NCI-H82 treated with DMSO at 0.1 percent for 48 hours (cell line): ENCODE measurements around the gene C1orf56.

Source experiments
- DNase-seq: peaks from one replicate; lab custom pipeline; 2025; ENCODE audit not compliant: unreplicated experiment; lab: John Stamatoyannopoulos, UW

The C1orf56 gene, protein sequence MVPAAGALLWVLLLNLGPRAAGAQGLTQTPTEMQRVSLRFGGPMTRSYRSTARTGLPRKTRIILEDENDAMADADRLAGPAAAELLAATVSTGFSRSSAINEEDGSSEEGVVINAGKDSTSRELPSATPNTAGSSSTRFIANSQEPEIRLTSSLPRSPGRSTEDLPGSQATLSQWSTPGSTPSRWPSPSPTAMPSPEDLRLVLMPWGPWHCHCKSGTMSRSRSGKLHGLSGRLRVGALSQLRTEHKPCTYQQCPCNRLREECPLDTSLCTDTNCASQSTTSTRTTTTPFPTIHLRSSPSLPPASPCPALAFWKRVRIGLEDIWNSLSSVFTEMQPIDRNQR

DNA sequence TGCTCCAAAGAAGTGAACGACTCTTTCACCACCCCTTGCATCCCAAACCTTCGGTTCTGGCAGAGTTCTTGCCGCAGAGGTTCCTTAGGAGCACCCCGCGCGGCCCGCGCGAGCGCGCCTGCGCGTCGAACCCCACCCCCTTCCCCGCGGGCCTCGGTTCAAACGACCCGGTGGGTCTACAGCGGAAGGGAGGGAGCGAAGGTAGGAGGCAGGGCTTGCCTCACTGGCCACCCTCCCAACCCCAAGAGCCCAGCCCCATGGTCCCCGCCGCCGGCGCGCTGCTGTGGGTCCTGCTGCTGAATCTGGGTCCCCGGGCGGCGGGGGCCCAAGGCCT lies at the start of gene C1orf56:
Gene C1orf56 (plus strand): TSS at position 161 of the 334 bp plus-strand sequence. CDS start 97 bp downstream, at position 258.
- DNase-seq: peak; percentile 59

DNA sequence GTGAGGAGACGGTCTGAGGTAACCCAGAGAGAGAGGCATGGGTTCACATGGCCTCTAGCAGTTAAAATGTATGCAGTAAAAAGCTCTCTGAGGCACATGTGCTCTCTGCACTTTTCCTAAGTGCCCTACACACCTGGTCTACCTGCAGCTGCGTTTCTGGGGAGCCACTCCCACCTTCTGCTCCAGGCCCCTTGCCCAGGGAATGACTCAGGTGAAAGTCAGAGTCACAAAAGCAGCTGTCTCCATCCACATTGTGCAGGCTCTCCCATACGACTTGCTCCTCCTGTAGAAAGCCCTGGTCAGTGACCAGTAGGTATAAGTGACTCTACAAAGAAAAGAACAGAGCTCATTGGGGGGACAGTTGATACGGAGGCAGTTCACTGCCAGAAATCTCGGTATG lies 49.6 kb upstream of the C1orf56 start:
- no peak for DNase-seq

DNA sequence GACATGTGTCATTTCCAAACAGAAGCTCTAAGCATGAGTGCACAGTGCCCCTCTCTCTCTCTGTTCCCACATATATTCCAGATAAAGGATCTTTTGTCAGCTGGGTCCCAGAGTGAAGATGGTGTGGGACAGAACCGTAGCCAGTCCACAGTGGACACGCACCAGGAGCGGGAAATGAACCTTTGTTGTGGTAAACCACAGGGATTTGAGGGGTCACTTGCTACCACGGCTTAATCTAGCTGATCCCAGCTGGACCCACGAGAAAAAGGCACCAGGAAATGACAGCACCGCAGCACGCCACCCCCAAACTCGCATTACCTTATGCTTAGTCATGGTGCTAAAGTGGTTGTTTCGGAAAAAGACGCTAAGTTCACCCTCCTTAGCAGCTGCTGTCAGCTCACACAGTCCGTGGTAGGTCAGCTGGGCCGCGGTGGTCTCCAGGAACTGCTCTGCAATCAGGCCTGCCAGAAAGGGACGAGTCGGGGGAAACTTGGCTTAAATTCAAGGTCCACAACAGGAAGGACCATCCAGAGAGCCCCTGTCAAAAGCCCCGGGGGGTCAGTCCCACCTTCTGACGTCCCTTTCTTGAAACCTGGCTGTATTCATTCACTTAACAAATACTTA lies 48.4 kb upstream of the C1orf56 start:
- DNase-seq: no peak

DNA sequence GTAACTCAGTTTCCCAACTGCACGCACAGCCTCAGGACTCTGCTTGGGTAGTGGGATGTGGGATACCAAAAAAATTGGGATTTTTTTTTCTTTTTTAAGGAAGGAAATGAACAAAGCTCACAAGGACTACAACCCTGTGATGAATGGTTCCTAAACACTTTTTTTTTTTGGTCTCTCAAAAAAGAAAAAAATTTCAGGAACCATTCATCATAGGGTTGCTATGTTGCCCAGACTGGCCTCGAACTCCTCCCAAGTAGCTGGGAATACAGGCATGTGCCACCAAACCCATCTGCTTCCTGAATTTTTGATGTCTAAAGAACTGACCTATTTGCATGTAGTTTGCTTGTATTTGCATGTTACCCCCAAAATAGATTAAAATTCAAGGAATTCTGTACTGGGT lies 47.6 kb upstream of the C1orf56 start:
- DNase-seq: no peak

DNA sequence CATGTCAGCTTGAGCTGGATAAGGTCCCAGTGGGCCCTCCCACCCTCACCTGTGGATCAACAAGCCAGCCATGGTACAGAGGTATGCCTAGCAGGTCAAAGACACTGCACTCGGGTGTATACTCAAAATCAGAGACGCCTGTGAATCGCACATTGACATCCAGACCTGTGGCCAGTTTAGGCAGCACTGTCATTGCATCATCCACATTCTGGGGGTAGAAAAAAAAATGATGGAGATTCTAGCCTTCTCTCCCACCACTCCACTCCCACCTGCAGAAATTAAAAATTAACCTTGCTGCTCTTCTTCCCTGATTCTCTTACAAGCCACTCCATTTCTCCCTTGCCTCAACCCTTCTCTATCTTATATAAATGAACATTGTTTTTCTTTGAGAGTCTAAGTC lies 47.1 kb upstream of the C1orf56 start:
- no peak for DNase-seq

DNA sequence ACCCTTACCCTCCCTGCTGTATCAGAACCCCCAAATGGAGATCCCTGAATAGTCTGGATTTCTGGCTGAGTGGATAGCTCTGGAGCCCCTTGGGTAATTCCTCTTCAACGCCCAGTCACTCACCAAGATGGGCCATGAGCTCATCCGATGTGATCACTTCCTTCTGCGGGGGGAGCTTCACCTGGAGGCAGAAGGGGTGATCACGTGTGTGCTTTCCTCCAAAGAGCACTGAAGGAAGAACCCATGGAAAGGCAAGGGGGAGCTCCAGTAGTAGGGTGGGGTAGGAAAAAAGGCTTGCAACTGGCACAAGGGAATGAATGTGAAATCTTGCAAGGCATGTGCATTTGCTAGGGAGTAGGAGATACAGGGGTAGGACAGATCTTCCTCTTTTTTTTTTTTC lies 45.9 kb upstream of the C1orf56 start:
- no peak for DNase-seq

DNA sequence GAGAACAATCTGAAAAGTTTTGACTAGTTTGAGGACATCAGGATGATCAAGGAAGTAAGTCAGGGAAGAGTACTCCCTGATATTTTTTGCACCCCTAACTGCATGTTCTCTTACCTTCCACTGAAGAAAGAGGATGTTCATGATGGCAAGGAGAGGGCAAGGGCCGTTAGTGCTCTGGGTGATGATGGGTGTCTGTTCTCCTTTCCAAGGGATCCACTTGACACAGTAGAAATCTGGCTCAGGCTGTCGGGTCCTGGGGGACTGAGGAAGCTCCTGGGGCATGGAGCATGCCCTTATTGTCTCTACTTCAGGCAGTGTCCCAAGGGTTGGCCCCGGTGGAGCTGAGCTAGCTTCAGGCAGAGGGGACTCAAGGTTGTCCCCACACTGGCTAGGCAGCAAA lies 45.5 kb upstream of the C1orf56 start:
- DNase-seq: no peak

DNA sequence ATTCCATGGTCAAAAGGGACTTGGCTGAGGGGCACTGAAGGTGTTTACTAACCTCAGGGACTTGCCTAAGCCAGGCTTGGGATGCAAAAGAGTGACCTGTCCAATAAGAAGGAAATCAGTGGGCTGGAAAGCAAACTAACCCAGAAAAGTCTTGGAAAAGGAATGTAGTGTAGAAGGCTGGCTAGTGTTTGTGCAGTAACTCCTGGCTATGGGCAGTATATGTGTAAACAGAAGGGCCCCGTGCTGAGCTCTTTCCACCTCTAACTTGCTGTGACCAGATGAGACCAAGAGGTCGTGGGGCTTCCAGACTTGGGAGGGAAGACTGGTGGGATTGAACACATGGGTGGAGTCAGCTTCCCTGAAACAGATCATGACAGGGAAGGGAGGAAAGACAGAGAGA lies 44.9 kb upstream of the C1orf56 start:
- no peak for DNase-seq

DNA sequence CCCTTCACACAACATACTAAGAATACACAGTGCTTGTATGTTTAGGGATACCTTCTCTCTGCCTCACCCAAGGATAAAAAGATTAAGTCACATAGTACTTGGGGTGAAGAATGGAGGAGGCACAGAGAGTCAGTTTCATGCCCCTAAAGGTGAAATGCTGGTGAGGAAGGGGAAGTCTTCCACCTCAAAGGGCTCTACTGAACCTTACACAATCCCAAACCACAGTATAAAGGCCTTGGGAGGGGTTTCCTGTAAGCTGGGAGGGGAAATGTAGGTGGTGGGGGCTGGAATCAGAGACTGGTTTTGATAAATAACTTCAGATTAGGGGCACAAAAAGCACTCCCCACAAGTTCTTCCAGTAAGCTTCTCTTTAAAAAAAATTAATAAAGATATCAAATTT lies 44.4 kb upstream of the C1orf56 start:
- DNase-seq: no peak

DNA sequence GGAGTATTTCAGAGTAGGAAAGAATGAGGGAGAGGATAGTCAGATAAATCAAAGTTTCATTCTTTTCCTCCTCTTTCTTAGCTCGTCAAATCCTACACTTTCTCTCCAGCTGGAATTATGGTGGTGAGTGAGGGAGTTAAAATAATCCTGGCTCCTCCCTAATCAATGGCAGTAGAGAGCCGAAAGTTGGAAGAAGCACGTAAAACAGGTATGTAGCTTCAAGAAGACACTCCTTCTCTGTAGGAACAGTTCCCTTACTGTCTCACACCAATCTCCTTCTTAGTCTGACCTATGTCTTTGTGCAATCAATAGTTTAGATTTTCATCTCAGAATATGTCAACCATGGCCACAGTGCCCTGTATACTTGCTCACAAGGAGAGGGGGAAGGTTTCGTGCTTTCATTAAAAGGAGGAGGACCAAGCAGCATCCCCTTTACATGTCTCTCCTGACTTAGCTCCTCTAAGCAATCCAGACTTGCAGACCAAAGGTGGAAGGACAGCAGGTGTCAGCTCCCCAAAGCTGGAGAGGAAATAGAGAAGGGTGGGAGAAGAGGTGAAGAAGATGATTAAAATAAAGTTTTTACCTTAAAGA lies 41.7 kb upstream of the C1orf56 start:
- no peak for DNase-seq

DNA sequence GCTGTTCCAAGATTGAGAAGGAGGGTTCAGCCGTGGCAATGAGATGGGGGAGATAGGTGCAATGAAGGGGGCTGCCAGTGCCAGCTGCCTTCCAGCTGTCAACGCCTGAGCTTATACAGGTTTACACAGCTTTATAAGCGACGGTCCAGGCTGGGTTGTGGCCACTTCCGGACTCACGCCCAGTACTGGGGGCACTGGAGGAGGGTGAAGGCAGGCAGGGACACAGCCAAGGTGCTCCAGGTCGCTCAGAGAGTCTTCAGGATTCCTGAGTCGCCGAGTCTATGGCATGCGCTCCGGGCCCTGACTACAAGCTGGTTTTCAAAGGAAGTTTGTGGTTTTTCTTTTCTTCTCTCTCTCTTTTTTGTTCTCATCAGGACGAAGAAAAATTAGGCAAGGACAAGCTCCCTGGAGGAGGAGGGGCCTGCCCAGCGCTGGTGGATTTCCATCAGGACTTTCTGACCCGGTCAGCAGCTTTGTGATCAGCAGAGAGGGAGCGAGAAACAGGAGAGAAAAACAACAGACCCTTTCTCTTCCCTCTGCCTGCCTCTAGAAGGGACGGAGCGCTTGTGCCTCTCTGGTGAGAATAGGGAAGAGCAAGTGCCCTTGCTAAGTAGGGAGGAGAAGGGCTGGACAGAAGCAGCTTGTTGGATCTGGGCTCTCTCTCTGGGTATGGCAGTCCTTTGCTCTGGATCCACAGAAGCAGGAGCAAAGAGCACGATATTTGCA lies 41.1 kb upstream of the C1orf56 start, which contains the start of gene MINDY1:
Gene MINDY1 (minus strand): TSS at position 576 of the 726 bp plus-strand sequence. CDS start 4,285 bp downstream, outside the sequence.
- peak; percentile 83 for DNase-seq

DNA sequence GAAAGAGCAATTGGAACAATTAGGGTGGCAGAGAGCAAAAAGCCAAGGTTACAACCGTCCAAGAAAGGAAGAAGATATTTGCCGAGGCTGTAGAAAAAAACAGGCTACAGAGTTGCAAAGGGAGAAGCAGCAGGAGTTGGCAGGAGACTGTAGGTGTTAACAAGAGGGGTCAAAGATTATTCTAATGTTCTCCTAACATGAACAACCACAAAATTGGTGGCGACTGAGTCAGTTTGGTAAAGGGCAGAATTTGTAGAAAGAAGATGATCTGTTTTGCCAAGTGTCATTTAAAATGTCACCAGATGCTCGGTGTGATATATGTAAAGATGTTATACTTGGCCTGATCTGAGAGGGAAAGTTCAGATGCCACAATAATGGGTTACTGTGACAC lies 39.7 kb upstream of the C1orf56 start:
- DNase-seq: no peak

DNA sequence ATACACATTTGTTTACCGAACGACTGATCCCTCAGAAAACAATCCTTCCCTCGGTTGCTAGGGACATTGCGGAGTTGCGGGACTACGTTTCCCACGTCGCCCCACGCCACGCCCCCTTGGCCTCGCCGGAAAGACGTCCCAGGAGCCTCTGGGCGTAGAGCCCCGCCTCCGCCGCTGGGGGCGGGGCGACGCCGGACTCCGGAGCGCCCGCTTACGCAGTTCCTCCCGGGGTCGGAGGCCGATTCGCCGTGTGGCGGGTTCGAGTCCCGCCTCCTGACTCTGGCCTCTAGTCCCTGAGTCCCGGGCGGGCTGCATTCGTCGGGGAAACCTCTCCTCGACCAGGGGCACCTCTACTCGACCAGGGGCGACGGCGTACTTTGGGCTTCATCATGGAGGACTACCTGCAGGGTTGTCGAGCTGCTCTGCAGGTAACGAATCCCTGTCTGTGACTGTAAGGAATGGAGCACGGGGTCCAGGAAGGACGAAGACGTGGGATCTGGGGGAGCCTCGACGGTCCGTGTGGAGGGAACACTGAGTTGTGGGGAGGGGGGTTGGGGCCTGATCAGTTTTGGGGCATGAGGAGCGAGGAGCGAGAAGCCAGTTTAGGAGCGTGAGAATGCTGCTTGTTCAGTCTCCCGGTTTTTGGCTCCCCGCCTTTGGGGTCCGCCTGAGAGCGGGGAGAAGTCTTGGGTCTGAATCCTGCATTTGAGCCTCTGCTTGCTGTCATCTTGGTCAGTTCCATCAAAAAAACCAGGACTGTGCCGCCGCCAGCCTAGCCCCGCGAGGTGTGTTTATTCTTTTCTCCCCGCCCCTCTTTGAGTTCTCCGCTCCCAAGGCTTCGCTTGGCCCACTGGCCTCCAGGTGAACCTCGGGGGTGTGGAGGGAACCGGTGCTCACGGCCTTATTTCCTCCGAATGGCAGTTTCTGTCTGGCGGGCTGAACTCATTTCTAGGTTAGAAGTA lies 39.0 kb upstream of the C1orf56 start, which contains the start of gene PRUNE1:
Gene PRUNE1 (plus strand): TSS at position 206 of the 962 bp plus-strand sequence. CDS start 184 bp downstream, at position 390.
- peak; percentile 91 for DNase-seq

DNA sequence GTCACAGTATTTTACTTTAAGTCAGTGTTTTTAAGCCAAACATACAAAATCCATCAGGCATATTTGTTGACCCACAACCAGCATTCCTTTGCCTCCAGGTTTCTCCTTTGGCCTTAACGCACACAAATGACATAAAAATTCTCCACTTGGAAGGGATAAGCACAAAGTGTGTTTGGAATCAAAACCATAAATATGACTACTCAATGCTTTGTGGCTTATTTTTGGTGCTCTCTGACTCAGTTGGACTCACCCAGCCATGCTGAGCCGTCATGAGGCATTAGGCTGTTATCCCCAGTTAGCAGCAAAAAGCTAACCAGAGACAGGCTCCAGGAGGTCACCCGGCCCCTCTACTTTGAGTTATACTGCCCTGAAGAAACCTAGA lies 38.4 kb upstream of the C1orf56 start:
- no peak for DNase-seq

DNA sequence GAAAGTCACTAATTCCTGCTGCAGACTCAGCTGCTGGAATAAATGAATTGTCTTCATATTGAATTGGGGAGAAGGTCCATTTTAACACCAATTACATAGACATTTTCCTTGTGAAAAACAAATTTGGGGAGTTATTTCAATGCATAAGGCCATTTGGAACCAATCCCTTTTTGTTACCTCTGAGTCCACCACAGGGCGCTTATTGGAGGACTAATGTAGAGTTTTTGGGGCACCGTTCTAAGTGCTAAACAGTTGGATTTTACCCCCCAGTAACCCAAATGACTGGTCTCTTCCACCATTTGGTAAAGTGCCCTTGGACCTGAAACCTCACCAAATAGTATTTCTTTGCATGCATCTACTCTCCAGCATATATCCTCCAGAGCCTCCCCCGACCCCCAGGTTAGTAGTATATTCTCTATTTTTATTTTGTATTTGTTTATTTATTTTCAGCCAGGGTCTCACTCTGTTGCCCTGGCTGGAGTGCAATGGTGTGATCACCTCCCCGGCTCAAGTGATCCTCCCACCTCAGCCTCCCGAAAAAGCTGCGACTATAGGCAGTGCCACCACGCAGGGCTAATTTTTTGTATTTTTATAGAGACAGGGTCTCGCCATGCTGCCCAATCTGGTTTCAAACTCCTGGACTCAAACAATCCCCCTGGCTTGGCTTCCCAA lies 37.7 kb upstream of the C1orf56 start:
- DNase-seq: no peak

DNA sequence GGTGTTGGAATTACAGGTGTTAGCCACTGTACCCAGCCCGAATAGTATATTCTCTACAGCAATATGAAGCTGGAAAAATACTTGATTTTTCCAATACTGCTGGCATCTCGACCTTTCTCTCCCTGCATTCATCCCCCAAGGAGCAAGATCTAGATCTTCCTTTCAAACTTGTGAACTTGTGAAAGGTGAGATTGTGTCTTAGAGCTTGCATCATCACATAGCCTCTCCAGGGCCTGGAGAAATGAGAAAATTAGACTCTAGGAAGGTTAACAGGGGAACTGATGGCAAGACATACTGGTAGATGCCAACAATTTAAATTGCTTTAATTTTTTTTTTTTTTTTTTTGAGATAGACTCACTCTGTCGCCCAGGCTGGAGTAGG lies 37.2 kb upstream of the C1orf56 start:
- no peak for DNase-seq

DNA sequence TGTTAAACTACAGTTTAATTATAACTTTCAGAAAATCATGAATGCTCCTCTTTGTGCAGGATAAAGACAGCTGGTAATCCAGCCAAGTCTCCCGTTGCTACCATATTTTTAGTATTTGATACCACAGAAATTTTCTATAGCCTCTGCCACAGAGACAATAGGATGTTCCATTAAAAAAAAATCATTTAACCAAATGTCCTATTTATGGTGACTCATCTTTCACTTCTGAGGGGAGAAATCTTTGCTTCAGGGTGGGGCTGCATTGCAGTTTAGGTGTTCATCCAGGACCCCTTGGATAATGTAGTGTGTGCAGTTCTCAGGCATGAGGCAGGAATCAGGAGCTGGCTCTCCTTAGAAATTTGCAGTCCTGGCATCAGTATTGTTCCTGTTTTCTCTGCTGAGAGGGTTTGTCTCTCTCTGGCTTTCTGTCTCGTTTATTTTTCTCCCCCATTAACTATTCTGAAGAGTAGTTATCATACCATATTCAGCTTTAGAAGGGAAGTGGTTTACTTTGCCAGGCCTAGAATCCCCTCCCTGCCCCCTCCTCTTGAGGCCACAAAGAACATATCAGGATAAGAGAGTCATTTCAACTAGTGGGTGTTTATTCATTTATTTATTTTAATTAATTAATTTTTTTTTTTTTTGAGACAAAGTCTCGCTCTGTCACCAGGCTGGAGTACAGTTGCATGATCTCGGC lies 36.2 kb upstream of the C1orf56 start:
- DNase-seq: no peak

DNA sequence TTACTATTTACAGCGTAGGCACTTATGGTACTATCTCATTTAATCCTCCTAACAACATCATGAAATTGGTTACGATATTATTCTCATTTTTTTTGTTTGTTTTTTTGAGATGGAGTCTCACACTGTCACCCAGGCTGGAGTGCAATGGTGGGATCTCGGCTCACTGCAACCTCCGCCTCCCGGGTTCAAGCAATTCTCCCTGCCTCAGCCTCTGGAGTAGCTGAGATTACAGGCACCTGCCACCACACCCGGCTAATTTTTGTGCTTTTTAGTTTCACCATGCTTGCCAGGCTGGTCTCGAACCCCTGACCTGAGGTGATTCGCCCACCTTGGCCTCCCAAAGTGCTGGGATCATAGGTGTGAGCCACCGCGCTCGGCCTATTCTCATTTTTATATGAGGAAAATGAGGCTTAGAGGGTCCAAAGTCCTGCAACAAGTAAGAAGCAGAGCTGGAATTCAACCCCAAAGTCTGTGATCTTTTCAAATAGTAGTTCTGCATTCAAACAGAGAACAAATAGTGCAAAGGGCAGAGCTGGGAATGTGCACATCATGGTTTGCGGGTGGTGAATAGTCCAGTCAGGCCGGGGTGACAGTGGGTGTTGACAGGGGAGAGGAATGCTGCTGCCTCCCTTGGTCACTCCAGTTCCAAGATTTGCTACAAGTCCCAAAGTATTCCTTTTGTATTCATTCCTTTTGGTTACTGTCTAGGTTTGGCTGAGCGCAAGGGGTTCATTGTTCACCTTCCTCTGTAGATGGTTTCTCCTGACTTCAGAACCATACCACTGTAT lies 34.7 kb upstream of the C1orf56 start:
- DNase-seq: no peak

DNA sequence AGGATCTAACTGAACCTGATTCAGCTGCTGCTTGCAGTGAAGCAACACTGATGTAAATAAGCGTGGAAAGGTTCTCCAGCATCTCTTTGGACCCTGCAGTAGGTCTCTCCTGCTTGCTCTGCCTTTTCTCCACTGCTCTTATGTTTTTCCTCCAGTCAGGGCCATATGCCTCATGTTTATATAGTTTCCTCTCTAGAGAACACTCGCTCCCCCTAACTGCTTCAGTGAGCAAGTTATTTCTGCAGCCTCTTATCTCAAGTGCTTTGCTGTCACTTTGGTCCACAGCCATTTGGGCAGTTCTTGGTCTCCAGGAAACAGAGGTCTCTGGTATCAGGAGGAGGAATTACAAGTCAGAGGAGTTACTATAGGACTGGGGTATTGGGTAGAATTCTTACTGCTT lies 34.0 kb upstream of the C1orf56 start:
- DNase-seq: no peak
